ENCODE measurements around the gene COX6B2.
A peak's percentile ranks its signal among the peaks of the same experiment; 100 is the strongest.

Gene COX6B2

GRCh38 chr19:55315956-55316525 lies 38.5 kb downstream of the COX6B2 start:
- H3K27ac ChIP-seq (ENCODE audit: extremely low read depth, low read depth, low read length): no peak overlapping the region
- CTCF ChIA-PET: interaction anchor here (0.7 to 5.7 kb wide), 3 partner anchors 14 to 360 kb away, joined by 4 to 45 read pairs (median 5); no protein-coding TSS in a partner anchor
- no peaks in the 10 kb centered on the region for H3K4me1 ChIP-seq (ENCODE audit: control insufficient read depth, insufficient read depth, low read length)
- TF ChIP-seq ZNF416 (tag by site-specific recombination; IDR thresholded peaks at IDR 0.05) (no peak), ZNF112 (tag by site-specific recombination; IDR thresholded peaks at IDR 0.05) (peak; percentile 93), ZNF629 (tag by site-specific recombination; IDR thresholded peaks at IDR 0.05) (no peak), ZNF514 (tag by site-specific recombination; IDR thresholded peaks at IDR 0.05) (no peak), ZIC2 (tag by site-specific recombination; IDR thresholded peaks at IDR 0.05) (no peak), ZNF792 (tag by site-specific recombination; IDR thresholded peaks at IDR 0.05) (no peak), YY2 (tag by site-specific recombination; IDR thresholded peaks at IDR 0.05) (no peak), ZNF645 (tag by site-specific recombination; IDR thresholded peaks at IDR 0.05) (no peak)
- H3K9me3 ChIP-seq (ENCODE audit: control insufficient read depth, insufficient read depth, low read depth, low read length): no peaks in the 10 kb centered on the region
- peaks cover 0 to 4% of the 10 kb centered on the region in 2 experiments; a peak in 2 of 3 replicates for H3K36me3 ChIP-seq (ENCODE audit: control insufficient read depth in 2 of 2, insufficient read depth in 1 of 2, low read length in 2 of 2)
- H3K4me3 ChIP-seq (ENCODE audit: low read depth, low read length): no peak overlapping the region
- POLR2A ChIA-PET: no interaction called here

GRCh38 chr19:55314396-55314795 lies 40.1 kb downstream of the COX6B2 start:
- Histone ChIP-seq H3K27ac (ENCODE audit: extremely low read depth, low read depth, low read length) (0 out of 2 replicates have a peak overlapping the region, but pooled peaks have one; percentile 5), H3K36me3 (ENCODE audit: control insufficient read depth in 2 of 2, insufficient read depth in 1 of 2, low read length in 2 of 2) (peaks cover 0 to 16% of the 10 kb centered on the region in 2 experiments; a peak in 2 of 3 replicates), H3K4me1 (ENCODE audit: control insufficient read depth, insufficient read depth, low read length) (no peaks in the 10 kb centered on the region), H3K9me3 (ENCODE audit: control insufficient read depth, insufficient read depth, low read depth, low read length) (no peaks in the 10 kb centered on the region), H3K4me3 (ENCODE audit: low read depth, low read length) (no peak overlapping the region)
- ChIA-PET POLR2A (interaction anchor here (1.3 kb wide), 2 partner anchors 93 to 134 kb away, joined by 3 to 4 read pairs; partner anchors contain the start of genes SYT5 and UBE2S), CTCF (interaction anchor here (5.7 kb wide), 1 partner anchor 12 kb away, joined by 45 read pairs; no protein-coding TSS in a partner anchor)
- TF ChIP-seq ZNF18 (tag by site-specific recombination; IDR thresholded peaks at IDR 0.05) (no peak), ZNF529 (tag by site-specific recombination; IDR thresholded peaks at IDR 0.05; ENCODE audit: insufficient replicate concordance) (no peak), ZNF274 (IDR thresholded peaks at IDR 0.05; ENCODE audit: low read length) (no peak), ZNF274 (tag by site-specific recombination; IDR thresholded peaks at IDR 0.05; ENCODE audit: borderline replicate concordance) (no peak), ZNF561 (tag by site-specific recombination; IDR thresholded peaks at IDR 0.05; ENCODE audit: borderline replicate concordance) (no peak), ZNF146 (tag by site-specific recombination; IDR thresholded peaks at IDR 0.05) (no peak), ZNF704 (tag by site-specific recombination; IDR thresholded peaks at IDR 0.05) (no peak), HOXA7 (CRISPR knock-in tag; IDR thresholded peaks at IDR 0.05; ENCODE audit: borderline replicate concordance) (no peak), REPIN1 (tag by site-specific recombination; IDR thresholded peaks at IDR 0.05; ENCODE audit: low read depth) (no peak), YY2 (tag by site-specific recombination; IDR thresholded peaks at IDR 0.05) (no peak), MZF1 (tag by site-specific recombination; IDR thresholded peaks at IDR 0.05; ENCODE audit: borderline replicate concordance) (no peak), ZNF768 (tag by site-specific recombination; IDR thresholded peaks at IDR 0.05) (no peak), ZNF398 (tag by site-specific recombination; IDR thresholded peaks at IDR 0.05) (no peak), ZNF169 (tag by site-specific recombination; IDR thresholded peaks at IDR 0.05) (no peak), ZSCAN16 (tag by site-specific recombination; IDR thresholded peaks at IDR 0.05) (no peak), ZNF473 (tag by site-specific recombination; IDR thresholded peaks at IDR 0.05) (no peak), ZNF560 (tag by site-specific recombination; IDR thresholded peaks at IDR 0.05; ENCODE audit: borderline replicate concordance) (no peak), ZBTB49 (tag by site-specific recombination; IDR thresholded peaks at IDR 0.05; ENCODE audit: low read depth) (no peak)

Measured in HEK293 (cell line).